SK-N-SH (cell line): Measurements from ENCODE around the gene TXLNA. TPM values are rescaled to one million over a fixed set of nuclear protein-coding genes. Genes with fewer than 3 reads are reported as not detected.

Experiments
- CTCF ChIA-PET: fragments of 300-600, 350-600 bp; formaldehyde crosslinking; extraction: SDS; loops from one replicate; lab custom pipeline; 2021; lab: Yijun Ruan, JAX
- POLR2A ChIA-PET: fragments of 350-600 bp; sonication (Branson Sonifier 250); formaldehyde crosslinking; extraction: SDS; loops from one replicate; lab custom pipeline; 2020; ENCODE audit warnings: antibody characterized with exemption, inconsistent platforms; lab: Yijun Ruan, JAX
- DNase-seq: peaks from one replicate; pipeline ENCODE4 v3.0.0; 2012
- H2AFZ ChIP-seq: fragments of 200-600 bp; sonication (generic); 2 replicates; pipeline ENCODE4 v1.8.1; 2016; ENCODE audit warnings: antibody characterized with exemption, mild to moderate bottlenecking, low read depth
- H3F3A ChIP-seq: fragments of 200-600 bp; sonication (generic); replicated peaks from 2 replicates; pipeline ENCODE3; 2016; ENCODE audit warnings: antibody characterized with exemption, mild to moderate bottlenecking; ENCODE audit not compliant: insufficient read depth
- H3K27ac ChIP-seq, 2 experiments: fragments of 200-500 bp in 1 of 2; fragments of 200-600 bp in 1 of 2; sonication (Bioruptor generic) in 1 of 2; sonication (generic), shearing (Covaris generic) in 1 of 2; 2 replicates each; pipeline versions ENCODE4 v1.5.1 to v1.6.1; 2014 to 2016; ENCODE audit warnings: low read depth in 2 of 2, inconsistent platforms in 1 of 2, low read length in 1 of 2, mild to moderate bottlenecking in 1 of 2, mixed read lengths in 1 of 2
- H3K27me3 ChIP-seq: fragments of 200-600 bp; sonication (generic), shearing (Covaris generic); 2 replicates; pipeline ENCODE4 v1.6.1; 2016; ENCODE audit warnings: mixed run types; ENCODE audit not compliant: insufficient read depth
- H3K36me3 ChIP-seq, 2 experiments: fragments of 200-500 bp in 1 of 2; fragments of 200-600 bp in 1 of 2; sonication (Bioruptor generic) in 1 of 2; sonication (generic) in 1 of 2; replicated peaks in 1 of 2; 2 replicates each; pipeline versions ENCODE3 to v1.5.1; 2014 to 2016; ENCODE audit warnings: low read length in 1 of 2, mild to moderate bottlenecking in 1 of 2; ENCODE audit not compliant: insufficient read depth in 2 of 2, control insufficient read depth in 1 of 2
- H3K4me1 ChIP-seq, 2 experiments: fragments of 200-500 bp in 1 of 2; fragments of 200-600 bp in 1 of 2; sonication (Bioruptor generic) in 1 of 2; sonication (generic), shearing (Covaris generic) in 1 of 2; 2 replicates each; pipeline versions ENCODE4 v1.5.1 to v1.6.1; 2014 to 2016; ENCODE audit warnings: low read depth in 1 of 2, low read length in 1 of 2, mixed run types in 1 of 2; ENCODE audit not compliant: insufficient read depth in 2 of 2, control insufficient read depth in 1 of 2
- H3K4me2 ChIP-seq: fragments of 200-600 bp; sonication (generic), shearing (Covaris generic); 2 replicates; pipeline ENCODE4 v1.6.1; 2017; ENCODE audit warnings: mixed run types
- H3K4me3 ChIP-seq, 2 experiments: fragments of 200-500 bp in 1 of 2; fragments of 200-600 bp in 1 of 2; sonication (Bioruptor generic) in 1 of 2; sonication (generic), shearing (Covaris generic) in 1 of 2; 2 replicates each; pipeline versions ENCODE4 v1.5.1 to v1.8.1; 2014 to 2016; ENCODE audit warnings: low read depth in 2 of 2, inconsistent platforms in 1 of 2, low read length in 1 of 2, mild to moderate bottlenecking in 1 of 2, mixed read lengths in 1 of 2, moderate library complexity in 1 of 2
- H3K79me2 ChIP-seq: fragments of 200-600 bp; sonication (generic); 2 replicates; pipeline ENCODE4 v1.8.1; 2017; ENCODE audit warnings: mild to moderate bottlenecking; ENCODE audit not compliant: insufficient read depth
- H3K9ac ChIP-seq: fragments of 200-600 bp; sonication (generic); 2 replicates; pipeline ENCODE4 v1.6.1; 2017; ENCODE audit warnings: mixed run types
- H3K9me2 ChIP-seq: fragments of 200-600 bp; sonication (generic); 2 replicates; pipeline ENCODE4 v1.6.1; 2017; ENCODE audit warnings: mixed run types
- H3K9me3 ChIP-seq: fragments of 200-600 bp; sonication (generic); 2 replicates; pipeline ENCODE4 v1.6.1; 2017; ENCODE audit warnings: mixed run types, mild to moderate bottlenecking, moderate library complexity
- H4K20me1 ChIP-seq: fragments of 200-600 bp; sonication (generic); 2 replicates; pipeline ENCODE4 v1.6.1; 2017; ENCODE audit warnings: mild to moderate bottlenecking, mixed run types; ENCODE audit not compliant: insufficient read depth
- ELF1 ChIP-seq: IDR thresholded peaks from 2 replicates; pipeline ENCODE4 v1.4.0; 2012
- EP300 ChIP-seq, 2 experiments: IDR thresholded peaks; 2 replicates each; pipeline versions ENCODE4 v1.4.0 to v1.6.1; 2012; ENCODE audit warnings: borderline replicate concordance in 1 of 2, low read depth in 1 of 2, low read length in 1 of 2
- FOSL2 ChIP-seq: IDR thresholded peaks from 2 replicates; pipeline ENCODE4 v1.4.0; 2012; ENCODE audit warnings: low read depth, mild to moderate bottlenecking, moderate library complexity, borderline replicate concordance
- FOXM1 ChIP-seq: IDR thresholded peaks from 2 replicates; pipeline ENCODE4 v1.4.0; 2012; ENCODE audit warnings: low read depth, mild to moderate bottlenecking
- GABPA ChIP-seq: IDR thresholded peaks from 2 replicates; pipeline ENCODE4 v1.4.0; 2012; ENCODE audit warnings: low read depth, mild to moderate bottlenecking
- GATA2 ChIP-seq: sonication (generic); formaldehyde crosslinking; IDR thresholded peaks from 2 replicates; pipeline ENCODE4 v1.5.0; 2020; ENCODE audit warnings: mild to moderate bottlenecking, missing genetic modification reagents
- MAX ChIP-seq: IDR thresholded peaks from 2 replicates; pipeline ENCODE4 v1.4.0; 2012; ENCODE audit warnings: low read depth
- MXI1 ChIP-seq: IDR thresholded peaks from 2 replicates; pipeline ENCODE4 v1.6.1; 2012; ENCODE audit warnings: mild to moderate bottlenecking, low read depth, low read length, improper control_type of control experiment
- RAD21 ChIP-seq: IDR thresholded peaks from 2 replicates; pipeline ENCODE4 v1.6.1; 2012; ENCODE audit warnings: mild to moderate bottlenecking, low read length
- RXRA ChIP-seq: IDR thresholded peaks from 2 replicates; pipeline ENCODE4 v1.4.0; 2012; ENCODE audit warnings: low read depth, mild to moderate bottlenecking, borderline replicate concordance
- SIN3A ChIP-seq: IDR thresholded peaks from 2 replicates; pipeline ENCODE4 v1.6.1; 2012; ENCODE audit warnings: low read depth, mild to moderate bottlenecking, low read length, moderate library complexity, borderline replicate concordance
- TCF12 ChIP-seq: IDR thresholded peaks from 2 replicates; pipeline ENCODE4 v1.4.0; 2012
- YY1 ChIP-seq: IDR thresholded peaks from 2 replicates; pipeline ENCODE4 v1.4.0; 2012; ENCODE audit warnings: low read depth, mild to moderate bottlenecking
- WGBS: methylation state at CpG from one replicate; pipeline ENCODE4 v1.1.6; 2017; ENCODE audit warnings: low lambda C conversion rate; 5-methylcytosine and 5-hydroxymethylcytosine counted together
- polyA plus RNA-seq, 3 experiments: library from polyadenylated mRNA; depleted of rRNA; stranded (reverse); fragments of >200 nt; gene quantifications; 2 replicates each; pipeline ENCODE4 v1.2.3, GENCODE V29; 2012
- TF ChIP-seq, protein P1 (sequence below): IDR thresholded peaks from 2 replicates; pipeline ENCODE4 v1.6.1; 2012; ENCODE audit warnings: mild to moderate bottlenecking, low read depth, low read length, moderate library complexity
- TF ChIP-seq, protein P2 (sequence below): IDR thresholded peaks from 2 replicates; pipeline ENCODE4; 2012

TXLNA gene
- polyA plus RNA-seq, 1 of the 3 experiments (the other 2 are of a cell fraction), result 26.4 TPM

DNA sequence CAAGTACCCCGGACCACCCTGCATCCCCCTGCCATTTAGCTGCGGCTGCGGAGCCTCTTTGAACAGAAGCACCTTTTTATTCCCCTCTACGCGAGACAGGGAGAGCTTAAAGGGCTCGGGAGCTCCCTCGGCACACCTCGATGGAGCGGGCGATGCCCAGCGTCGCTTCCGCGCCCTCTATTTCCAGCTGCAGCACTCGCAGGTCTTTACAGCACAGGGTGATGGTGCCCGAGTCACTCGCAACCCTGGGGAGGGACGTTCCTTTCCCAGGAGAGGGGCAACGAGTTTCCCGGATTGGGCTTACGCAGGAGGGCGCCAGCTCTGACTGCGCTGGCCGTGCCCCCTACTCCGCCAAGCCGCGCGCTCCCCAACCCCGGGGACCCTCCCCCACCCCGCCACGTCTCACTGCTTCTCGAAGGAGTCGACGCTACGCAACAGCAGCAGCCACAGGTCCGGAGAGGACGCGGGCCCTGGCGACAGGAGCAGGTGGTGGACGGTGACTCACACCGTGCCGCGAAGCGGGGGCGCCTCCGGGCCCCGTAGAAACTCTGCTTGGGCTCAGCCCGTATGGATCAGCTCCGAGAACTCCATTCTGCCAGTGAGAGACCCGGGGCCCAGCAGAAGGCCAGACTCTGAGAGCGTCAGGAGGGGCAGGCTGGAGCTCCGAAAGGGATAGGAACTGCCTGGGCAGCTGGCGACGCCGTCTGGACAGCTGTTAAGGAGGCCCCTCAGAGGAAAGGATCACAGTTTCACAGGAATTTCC is 61.7 kb downstream of the TXLNA start:
- TF ChIP-seq YY1, result no peak
- TF ChIP-seq RAD21, result no peak
- TF ChIP-seq FOXM1, result no peak
- TF ChIP-seq MXI1, result no peak
- TF ChIP-seq, protein P1, sequence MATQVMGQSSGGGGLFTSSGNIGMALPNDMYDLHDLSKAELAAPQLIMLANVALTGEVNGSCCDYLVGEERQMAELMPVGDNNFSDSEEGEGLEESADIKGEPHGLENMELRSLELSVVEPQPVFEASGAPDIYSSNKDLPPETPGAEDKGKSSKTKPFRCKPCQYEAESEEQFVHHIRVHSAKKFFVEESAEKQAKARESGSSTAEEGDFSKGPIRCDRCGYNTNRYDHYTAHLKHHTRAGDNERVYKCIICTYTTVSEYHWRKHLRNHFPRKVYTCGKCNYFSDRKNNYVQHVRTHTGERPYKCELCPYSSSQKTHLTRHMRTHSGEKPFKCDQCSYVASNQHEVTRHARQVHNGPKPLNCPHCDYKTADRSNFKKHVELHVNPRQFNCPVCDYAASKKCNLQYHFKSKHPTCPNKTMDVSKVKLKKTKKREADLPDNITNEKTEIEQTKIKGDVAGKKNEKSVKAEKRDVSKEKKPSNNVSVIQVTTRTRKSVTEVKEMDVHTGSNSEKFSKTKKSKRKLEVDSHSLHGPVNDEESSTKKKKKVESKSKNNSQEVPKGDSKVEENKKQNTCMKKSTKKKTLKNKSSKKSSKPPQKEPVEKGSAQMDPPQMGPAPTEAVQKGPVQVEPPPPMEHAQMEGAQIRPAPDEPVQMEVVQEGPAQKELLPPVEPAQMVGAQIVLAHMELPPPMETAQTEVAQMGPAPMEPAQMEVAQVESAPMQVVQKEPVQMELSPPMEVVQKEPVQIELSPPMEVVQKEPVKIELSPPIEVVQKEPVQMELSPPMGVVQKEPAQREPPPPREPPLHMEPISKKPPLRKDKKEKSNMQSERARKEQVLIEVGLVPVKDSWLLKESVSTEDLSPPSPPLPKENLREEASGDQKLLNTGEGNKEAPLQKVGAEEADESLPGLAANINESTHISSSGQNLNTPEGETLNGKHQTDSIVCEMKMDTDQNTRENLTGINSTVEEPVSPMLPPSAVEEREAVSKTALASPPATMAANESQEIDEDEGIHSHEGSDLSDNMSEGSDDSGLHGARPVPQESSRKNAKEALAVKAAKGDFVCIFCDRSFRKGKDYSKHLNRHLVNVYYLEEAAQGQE, result no peak
- TF ChIP-seq MAX, result peak; percentile 75
- TF ChIP-seq EP300 (IDR thresholded peaks at IDR 0.05; ENCODE audit: borderline replicate concordance in 1 of 2, low read depth in 1 of 2, low read length in 1 of 2), result no peak
- no peak for TF ChIP-seq RXRA
- TF ChIP-seq, protein P2, sequence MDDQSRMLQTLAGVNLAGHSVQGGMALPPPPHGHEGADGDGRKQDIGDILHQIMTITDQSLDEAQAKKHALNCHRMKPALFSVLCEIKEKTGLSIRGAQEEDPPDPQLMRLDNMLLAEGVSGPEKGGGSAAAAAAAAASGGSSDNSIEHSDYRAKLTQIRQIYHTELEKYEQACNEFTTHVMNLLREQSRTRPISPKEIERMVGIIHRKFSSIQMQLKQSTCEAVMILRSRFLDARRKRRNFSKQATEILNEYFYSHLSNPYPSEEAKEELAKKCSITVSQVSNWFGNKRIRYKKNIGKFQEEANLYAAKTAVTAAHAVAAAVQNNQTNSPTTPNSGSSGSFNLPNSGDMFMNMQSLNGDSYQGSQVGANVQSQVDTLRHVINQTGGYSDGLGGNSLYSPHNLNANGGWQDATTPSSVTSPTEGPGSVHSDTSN, result no peak
- no peak for TF ChIP-seq TCF12
- TF ChIP-seq FOSL2, result peak; percentile 28; the same call in 1 of the 2 replicates
- no peak for TF ChIP-seq SIN3A
- no peak for TF ChIP-seq GATA2 (CRISPR knock-in tag)
- TF ChIP-seq ELF1, result no peak
- TF ChIP-seq GABPA, result no peak
- TF ChIP-seq, all 33 proteins: peak for 2
- peak; percentile 79 for DNase-seq
- H3K36me3 ChIP-seq, result no peaks in the 10 kb centered on the region
- no peaks in the 10 kb centered on the region for H3K9me2 ChIP-seq
- WGBS, result 8% methylated on average over 20 of the region's 55 CpGs
- H3K9me3 ChIP-seq, result no peaks in the 10 kb centered on the region
- peak overlapping the region; percentile 25; the same call in 1 of the 2 replicates for H3K9ac ChIP-seq
- H3K4me3 ChIP-seq, result peak overlapping the region; percentile 51 to 57
- H3K79me2 ChIP-seq, result no peaks in the 10 kb centered on the region
- ChIA-PET POLR2A (interaction anchor here (0.5 to 2.1 kb wide), 11 partner anchors 12 to 95 kb away, joined by 3 to 14 read pairs (median 3); partner anchors contain the start of gene MARCKSL1), CTCF (interaction anchor here (0.7 to 3.7 kb wide), 12 partner anchors 12 to 215 kb away, joined by 3 to 24 read pairs (median 4); partner anchors contain the start of genes EIF3I and TMEM234)
- peaks cover 6 to 13% of the 10 kb centered on the region in 2 experiments; a peak in 2 of 4 replicates for H3K4me1 ChIP-seq
- H3K27me3 ChIP-seq, result no peaks in the 10 kb centered on the region
- H3K27ac ChIP-seq, result no peak overlapping the region; a peak in 1 of 4 replicates
- H4K20me1 ChIP-seq, result no peaks in the 10 kb centered on the region
- peak overlapping the region; percentile 83 for H3K4me2 ChIP-seq
- peaks cover 22% of the 10 kb centered on the region for H3F3A ChIP-seq
- H2AFZ ChIP-seq, result peak overlapping the region; percentile 89; the same call in 1 of the 2 replicates
